A673 (cell line): Measurements from ENCODE around the gene GOLPH3.
"Not testable (repeated sequence)": the region's sequence is repeated elsewhere in the genome, so short reads cannot be mapped to it uniquely, and the experiment has no call there.

Experiments used
- EZH2 ChIP-seq: fragments of 200-600 bp; sonication (generic); IDR thresholded peaks from 2 replicates; pipeline ENCODE4 v1.6.1; 2017; ENCODE audit warnings: borderline replicate concordance, low read depth, mild to moderate bottlenecking, mixed read lengths, antibody characterized with exemption, low read length; ENCODE audit not compliant: poor library complexity, severe bottlenecking
- TF ChIP-seq, protein P1 (sequence below): fragments of 300-800, 200-600 bp; sonication (generic); conservative IDR thresholded peaks from 2 replicates; pipeline ENCODE4 v1.5.1; 2017; ENCODE audit warnings: low read depth, mild to moderate bottlenecking, antibody characterized with exemption, low read length, moderate library complexity, mixed read lengths

DNA sequence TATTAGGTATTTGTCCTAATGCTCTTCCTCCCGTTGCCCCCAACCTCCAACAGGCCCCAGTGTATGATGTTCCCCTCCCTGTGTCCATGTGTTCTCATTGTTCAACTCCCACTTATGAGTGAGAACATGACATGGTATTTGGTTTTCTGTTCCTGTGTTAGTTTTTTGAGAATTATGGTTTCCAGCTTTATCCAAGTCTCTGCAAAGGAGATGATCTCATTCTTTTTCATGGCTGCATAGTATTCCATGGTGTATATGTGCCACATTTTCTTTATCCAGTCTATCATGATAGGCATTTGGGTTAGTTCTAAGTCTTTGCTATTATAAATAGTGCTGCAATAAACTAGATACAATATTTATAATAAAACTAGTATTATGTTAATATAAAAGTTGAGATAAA is 40.2 kb upstream of the GOLPH3 start:
- TF ChIP-seq, protein P1, sequence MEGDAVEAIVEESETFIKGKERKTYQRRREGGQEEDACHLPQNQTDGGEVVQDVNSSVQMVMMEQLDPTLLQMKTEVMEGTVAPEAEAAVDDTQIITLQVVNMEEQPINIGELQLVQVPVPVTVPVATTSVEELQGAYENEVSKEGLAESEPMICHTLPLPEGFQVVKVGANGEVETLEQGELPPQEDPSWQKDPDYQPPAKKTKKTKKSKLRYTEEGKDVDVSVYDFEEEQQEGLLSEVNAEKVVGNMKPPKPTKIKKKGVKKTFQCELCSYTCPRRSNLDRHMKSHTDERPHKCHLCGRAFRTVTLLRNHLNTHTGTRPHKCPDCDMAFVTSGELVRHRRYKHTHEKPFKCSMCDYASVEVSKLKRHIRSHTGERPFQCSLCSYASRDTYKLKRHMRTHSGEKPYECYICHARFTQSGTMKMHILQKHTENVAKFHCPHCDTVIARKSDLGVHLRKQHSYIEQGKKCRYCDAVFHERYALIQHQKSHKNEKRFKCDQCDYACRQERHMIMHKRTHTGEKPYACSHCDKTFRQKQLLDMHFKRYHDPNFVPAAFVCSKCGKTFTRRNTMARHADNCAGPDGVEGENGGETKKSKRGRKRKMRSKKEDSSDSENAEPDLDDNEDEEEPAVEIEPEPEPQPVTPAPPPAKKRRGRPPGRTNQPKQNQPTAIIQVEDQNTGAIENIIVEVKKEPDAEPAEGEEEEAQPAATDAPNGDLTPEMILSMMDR, result not testable (repeated sequence)
- TF ChIP-seq EZH2, result not testable (repeated sequence)
